CD14-positive monocyte (primary cell): ENCODE measurements around the gene SLC10A7. TPM values are rescaled to one million over a fixed set of nuclear protein-coding genes. Genes with fewer than 3 reads are reported as not detected.

ENCODE experiments used
- DNase-seq, 3 donors: peaks; one replicate each; pipeline ENCODE4 v3.0.0-alpha.2; 2011 to 2022
- H2AFZ ChIP-seq: 2 replicates; pipeline ENCODE4 v1.6.0; 2012; ENCODE audit warnings: mild to moderate bottlenecking, low read depth, low read length, inconsistent platforms; ENCODE audit not compliant: insufficient read depth, poor library complexity, severe bottlenecking
- H3K27ac ChIP-seq, 2 donors: 1 replicate in 1 of 2; 2 replicates in 1 of 2; pipeline ENCODE4 v1.5.1; 2012 to 2013; ENCODE audit warnings: low read length in 2 of 2, control low read depth in 1 of 2, inconsistent platforms in 1 of 2, low read depth in 1 of 2, mild to moderate bottlenecking in 1 of 2
- H3K27me3 ChIP-seq, 2 donors: one replicate each; pipeline versions ENCODE4 v1.6.0 to v1.6.1; 2011 to 2013; ENCODE audit warnings: low read length in 2 of 2; ENCODE audit not compliant: control insufficient read depth in 2 of 2, insufficient read depth in 2 of 2
- H3K36me3 ChIP-seq, 2 donors: replicated peaks in 1 of 2; 1 replicate in 1 of 2; 2 replicates in 1 of 2; pipeline versions ENCODE4 v1.5.1 to v1.6.1; 2012 to 2013; ENCODE audit warnings: low read length in 2 of 2, control low read depth in 1 of 2, inconsistent platforms in 1 of 2, mild to moderate bottlenecking in 1 of 2; ENCODE audit not compliant: insufficient read depth in 2 of 2, control insufficient read depth in 1 of 2
- H3K4me1 ChIP-seq, 2 donors: 1 replicate in 1 of 2; 2 replicates in 1 of 2; pipeline versions ENCODE4 v1.5.1 to v1.6.1; 2012 to 2013; ENCODE audit warnings: low read length in 2 of 2, control low read depth in 1 of 2, inconsistent platforms in 1 of 2, mild to moderate bottlenecking in 1 of 2, moderate library complexity in 1 of 2; ENCODE audit not compliant: insufficient read depth in 2 of 2, control insufficient read depth in 1 of 2
- H3K4me2 ChIP-seq: replicated peaks from 2 replicates; pipeline ENCODE3; 2012; ENCODE audit warnings: low read length, moderate library complexity, mild to moderate bottlenecking; ENCODE audit not compliant: poor library complexity, severe bottlenecking; ENCODE audit errors: extremely low read depth
- H3K4me3 ChIP-seq, 3 experiments: fragments of 200-600 bp in 1 of 3; sonication (generic) in 1 of 3; replicated peaks in 1 of 3; 1 replicate in 2 of 3; 2 replicates in 1 of 3; pipeline ENCODE4 v1.5.1; 2011 to 2013; ENCODE audit warnings: low read length in 3 of 3, mild to moderate bottlenecking in 3 of 3, control low read depth in 2 of 3, low read depth in 2 of 3, inconsistent platforms in 1 of 3, moderate library complexity in 1 of 3
- H3K79me2 ChIP-seq: 2 replicates; pipeline ENCODE4 v1.6.0; 2012; ENCODE audit warnings: mild to moderate bottlenecking, control low read depth, inconsistent platforms, low read length, moderate library complexity; ENCODE audit not compliant: insufficient read depth
- H3K9ac ChIP-seq: 2 replicates; pipeline ENCODE4 v1.6.0; 2017; ENCODE audit warnings: low read length, mild to moderate bottlenecking; ENCODE audit not compliant: insufficient read depth, poor library complexity, severe bottlenecking
- H3K9me3 ChIP-seq, 2 donors: replicated peaks in 1 of 2; 1 replicate in 1 of 2; 2 replicates in 1 of 2; pipeline versions ENCODE4 v1.5.1 to v1.6.1; 2012 to 2013; ENCODE audit warnings: low read length in 2 of 2, control low read depth in 1 of 2; ENCODE audit not compliant: control insufficient read depth in 1 of 2, insufficient read depth in 1 of 2
- H4K20me1 ChIP-seq: 2 replicates; pipeline ENCODE4 v1.6.0; 2012; ENCODE audit warnings: mild to moderate bottlenecking, low read length, control low read depth, moderate library complexity; ENCODE audit not compliant: insufficient read depth
- H3K27ac Mint-ChIP-seq, 7 donors: one replicate each; pipeline ENCODE4 v1.8.0; 2020; ENCODE audit warnings: mild to moderate bottlenecking in 7 of 7, mixed read lengths in 7 of 7, moderate library complexity in 6 of 7, inconsistent platforms in 2 of 7
- H3K27me3 Mint-ChIP-seq, 3 donors: one replicate each; pipeline ENCODE4 v1.8.0; 2021 to 2022; ENCODE audit warnings: low read depth in 3 of 3, mild to moderate bottlenecking in 3 of 3, mixed read lengths in 3 of 3, moderate library complexity in 3 of 3, inconsistent platforms in 1 of 3
- H3K36me3 Mint-ChIP-seq, 2 donors: one replicate each; pipeline ENCODE4 v1.8.0; 2020; ENCODE audit warnings: mixed read lengths in 2 of 2, inconsistent platforms in 1 of 2, mild to moderate bottlenecking in 1 of 2
- H3K4me1 Mint-ChIP-seq: one replicate; pipeline ENCODE4 v1.8.0; 2020; ENCODE audit warnings: mild to moderate bottlenecking, mixed read lengths
- H3K4me3 Mint-ChIP-seq, 2 donors: one replicate each; pipeline ENCODE4 v1.8.0; 2020; ENCODE audit warnings: mild to moderate bottlenecking in 2 of 2, mixed read lengths in 2 of 2, moderate library complexity in 1 of 2
- H3K9me3 Mint-ChIP-seq, 7 donors: one replicate each; pipeline ENCODE4 v1.8.0; 2020 to 2022; ENCODE audit warnings: mixed read lengths in 7 of 7, mild to moderate bottlenecking in 6 of 7, moderate library complexity in 6 of 7, inconsistent platforms in 2 of 7
- CTCF ChIP-seq: fragments of 200-600 bp; IDR thresholded peaks from one replicate; pipeline ENCODE4 v1.8.0; 2022; ENCODE audit warnings: antibody characterized with exemption, mild to moderate bottlenecking
- WGBS: methylation state at CpG from one replicate; pipeline ENCODE4 v1.1.5; 2013; ENCODE audit warnings: missing lambda C conversion rate; ENCODE audit not compliant: insufficient coverage; 5-methylcytosine and 5-hydroxymethylcytosine counted together
- intact Hi-C, 2 donors: fragments of 100-400 bp; cut with micrococcal nuclease; formaldehyde crosslinking; loops; one replicate each; pipeline versions ENCODE4 v1.15.0 to v1.15.1; 2023
- polyA plus RNA-seq, 3 donors: library from polyadenylated mRNA; depleted of rRNA in 1 of 3; unstranded in 2 of 3; stranded (reverse) in 1 of 3; fragments of 300-500 nt in 2 of 3; fragments of >200 nt in 1 of 3; fragmentation: Illumina TruSeq in 2 of 3; gene quantifications; 1 replicate in 2 of 3; 2 replicates in 1 of 3; pipeline ENCODE4 v1.2.3, GENCODE V29; 2012 to 2021

The SLC10A7 gene
- polyA plus RNA-seq, 3 donors: 6.6 to 8.3 (median 6.8) TPM

GRCh38 chr4:146310319-146311021 is 211.3 kb downstream of the SLC10A7 start:
- H3K27me3 ChIP-seq: no peaks in the 10 kb centered on the region
- H3K27ac ChIP-seq: no peak overlapping the region
- no peak overlapping the region for H3K4me2 ChIP-seq
- H3K27ac Mint-ChIP-seq: no peak overlapping the region
- no peaks in the 10 kb centered on the region for H3K79me2 ChIP-seq
- no peaks in the 10 kb centered on the region for H4K20me1 ChIP-seq
- H3K36me3 Mint-ChIP-seq: no peaks in the 10 kb centered on the region
- no peaks in the 10 kb centered on the region for H3K36me3 ChIP-seq
- no peaks in the 10 kb centered on the region for H3K4me1 Mint-ChIP-seq
- H3K27me3 Mint-ChIP-seq: no peaks in the 10 kb centered on the region
- intact Hi-C loops: no loop called here
- no peak for DNase-seq
- H3K9ac ChIP-seq: no peak overlapping the region
- no peaks in the 10 kb centered on the region for H3K9me3 Mint-ChIP-seq
- H3K4me3 ChIP-seq: no peak overlapping the region
- H3K4me3 Mint-ChIP-seq: no peak overlapping the region
- TF ChIP-seq CTCF: no peak
- no peak overlapping the region for H2AFZ ChIP-seq
- no peaks in the 10 kb centered on the region for H3K4me1 ChIP-seq
- H3K9me3 ChIP-seq: no peaks in the 10 kb centered on the region

- Histone ChIP-seq H4K20me1 (no peaks in the 10 kb centered on the region), H3K4me1 (no peaks in the 10 kb centered on the region), H3K4me3 (no peak overlapping the region), H3K79me2 (no peaks in the 10 kb centered on the region), H3K36me3 (no peaks in the 10 kb centered on the region), H3K27me3 (no peaks in the 10 kb centered on the region), H2AFZ (no peak overlapping the region), H3K9me3 (no peaks in the 10 kb centered on the region), H3K9ac (no peak overlapping the region), H3K27ac (no peak overlapping the region), H3K4me2 (no peak overlapping the region)
- no peak overlapping the region for H3K4me3 Mint-ChIP-seq
- intact Hi-C loops: no loop called here
- peaks cover 4 to 5% of the 10 kb centered on the region in 2 donors for H3K36me3 Mint-ChIP-seq
- H3K27me3 Mint-ChIP-seq: peaks cover 0 to 1% (median 0%) of the 10 kb centered on the region in 3 donors
- H3K27ac Mint-ChIP-seq: no peak overlapping the region
- no peak for TF ChIP-seq CTCF
- no peak for DNase-seq
- peaks cover 0 to 1% (median 0%) of the 10 kb centered on the region in 7 donors for H3K9me3 Mint-ChIP-seq
- no peaks in the 10 kb centered on the region for H3K4me1 Mint-ChIP-seq
- 96% methylated on average over 4 of the region's 5 CpGs for WGBS
Measured at GRCh38 chr4:146308951-146309350, 212.8 kb downstream of the SLC10A7 start.
